Measurements from ENCODE around the gene ZNF319. TPM values are rescaled to one million over a fixed set of nuclear protein-coding genes. Genes with fewer than 3 reads are reported as not detected.

Gene ZNF319
- total RNA-seq, 2 donors from 2014 or later, result 3.3 to 4.7 TPM

DNA sequence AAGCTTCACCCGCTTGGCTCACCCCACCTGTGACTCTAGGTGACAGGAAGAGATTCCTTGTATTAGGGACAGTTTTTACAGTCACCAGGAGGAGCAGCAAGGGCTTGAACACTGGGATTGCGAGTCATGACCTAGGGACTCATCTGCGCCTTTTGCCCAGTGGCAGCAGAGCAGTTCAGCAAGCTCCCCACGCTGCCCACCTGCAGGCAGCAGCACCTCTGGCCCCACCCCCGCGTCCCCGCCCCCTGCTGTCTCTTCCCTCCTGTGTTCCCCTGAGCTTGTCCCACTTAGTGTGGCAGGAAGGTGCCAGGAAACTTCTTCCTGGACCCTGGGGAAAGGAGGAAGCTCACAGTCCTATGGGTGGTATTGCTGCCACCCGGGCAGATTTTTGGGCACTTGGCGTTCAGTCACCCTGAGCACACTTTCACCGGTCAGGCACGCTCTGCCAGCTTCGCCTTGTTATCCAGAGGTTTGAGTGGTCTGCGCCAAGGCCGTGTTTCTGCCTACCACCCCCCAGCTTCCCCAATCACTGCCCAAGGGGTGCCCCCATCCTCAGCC is 33.7 kb upstream of the ZNF319 start:
- no peak for TF ChIP-seq POLR2A (IDR thresholded peaks at IDR 0.05)
- TF ChIP-seq, protein P1, sequence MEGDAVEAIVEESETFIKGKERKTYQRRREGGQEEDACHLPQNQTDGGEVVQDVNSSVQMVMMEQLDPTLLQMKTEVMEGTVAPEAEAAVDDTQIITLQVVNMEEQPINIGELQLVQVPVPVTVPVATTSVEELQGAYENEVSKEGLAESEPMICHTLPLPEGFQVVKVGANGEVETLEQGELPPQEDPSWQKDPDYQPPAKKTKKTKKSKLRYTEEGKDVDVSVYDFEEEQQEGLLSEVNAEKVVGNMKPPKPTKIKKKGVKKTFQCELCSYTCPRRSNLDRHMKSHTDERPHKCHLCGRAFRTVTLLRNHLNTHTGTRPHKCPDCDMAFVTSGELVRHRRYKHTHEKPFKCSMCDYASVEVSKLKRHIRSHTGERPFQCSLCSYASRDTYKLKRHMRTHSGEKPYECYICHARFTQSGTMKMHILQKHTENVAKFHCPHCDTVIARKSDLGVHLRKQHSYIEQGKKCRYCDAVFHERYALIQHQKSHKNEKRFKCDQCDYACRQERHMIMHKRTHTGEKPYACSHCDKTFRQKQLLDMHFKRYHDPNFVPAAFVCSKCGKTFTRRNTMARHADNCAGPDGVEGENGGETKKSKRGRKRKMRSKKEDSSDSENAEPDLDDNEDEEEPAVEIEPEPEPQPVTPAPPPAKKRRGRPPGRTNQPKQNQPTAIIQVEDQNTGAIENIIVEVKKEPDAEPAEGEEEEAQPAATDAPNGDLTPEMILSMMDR (IDR thresholded peaks at IDR 0.05), result no peak
- intact Hi-C loops (cut with DNase I), result no loop called here
- H3K4me1 ChIP-seq, result peaks cover 75% of the 10 kb centered on the region

DNA sequence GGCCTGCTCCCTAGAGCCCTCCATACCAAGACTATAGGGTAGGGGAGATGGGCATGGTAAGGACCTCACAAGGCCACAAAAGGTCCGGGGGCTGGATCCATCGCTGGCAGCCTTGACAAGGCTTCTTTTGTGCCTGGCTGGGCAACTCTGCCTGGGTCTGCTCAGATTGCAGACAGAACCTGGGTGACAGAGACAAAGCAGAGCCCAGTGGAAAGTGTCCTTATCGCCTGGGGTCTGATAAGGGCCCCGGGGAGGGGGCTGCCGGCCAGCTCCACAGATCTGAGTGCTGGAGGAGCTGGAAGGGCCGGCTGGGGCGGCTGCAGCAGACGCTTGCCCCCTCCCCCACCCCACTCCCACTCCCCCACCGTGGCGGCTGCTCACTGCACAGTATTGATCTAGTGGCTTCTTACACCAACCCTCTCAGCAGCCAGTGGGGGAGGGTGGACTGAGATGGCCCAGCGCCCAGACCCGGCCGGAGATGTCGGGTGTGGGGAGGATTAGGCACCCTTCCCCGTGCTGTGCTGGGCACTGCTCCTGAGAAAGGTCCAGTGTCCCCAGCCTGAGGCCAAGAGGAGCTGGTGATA is 32.3 kb upstream of the ZNF319 start:
- Histone ChIP-seq H3K27me3 (no peaks in the 10 kb centered on the region), H3K36me3 (replicated peaks in 1 of 2; ENCODE audit: insufficient read depth in 1 of 2, low read depth in 2 of 2) (no peaks in the 10 kb centered on the region), H3K4me1 (peaks cover 89% of the 10 kb centered on the region), H3K9me3 (no peaks in the 10 kb centered on the region), H3K4me3 (no peak overlapping the region), H3K27ac (peak overlapping the region; percentile 53 to 91 (median 70))
- WGBS, 2 donors, result 8 to 14% methylated on average over 2 to 15 of the region's 15 CpGs
- DNase-seq, result peak; percentile 78 to 88 (median 82)
- TF ChIP-seq POLR2A (IDR thresholded peaks at IDR 0.05), result no peak
- TF ChIP-seq, protein P1 (IDR thresholded peaks at IDR 0.05), result no peak
- peak; percentile 84 for ATAC-seq
- intact Hi-C loops (cut with DNase I), result no loop called here

More for the DNA sequence above, 33.7 kb upstream of the ZNF319 start:
- H3K27ac ChIP-seq, result peak overlapping the region in 3 of 4 donors; percentile 53 to 91 (median 74)
- DNase-seq, result no peak
- ATAC-seq, result no peak
- no peaks in the 10 kb centered on the region for H3K9me3 ChIP-seq
- H3K36me3 ChIP-seq (replicated peaks in 1 of 2; ENCODE audit: insufficient read depth in 1 of 2, low read depth in 2 of 2), result no peaks in the 10 kb centered on the region
- whole genome bisulfite sequencing, 2 donors, result 73 to 100% methylated on average over 1 to 14 of the region's 14 CpGs
- H3K4me3 ChIP-seq, result no peak overlapping the region
- H3K27me3 ChIP-seq, result no peaks in the 10 kb centered on the region

DNA sequence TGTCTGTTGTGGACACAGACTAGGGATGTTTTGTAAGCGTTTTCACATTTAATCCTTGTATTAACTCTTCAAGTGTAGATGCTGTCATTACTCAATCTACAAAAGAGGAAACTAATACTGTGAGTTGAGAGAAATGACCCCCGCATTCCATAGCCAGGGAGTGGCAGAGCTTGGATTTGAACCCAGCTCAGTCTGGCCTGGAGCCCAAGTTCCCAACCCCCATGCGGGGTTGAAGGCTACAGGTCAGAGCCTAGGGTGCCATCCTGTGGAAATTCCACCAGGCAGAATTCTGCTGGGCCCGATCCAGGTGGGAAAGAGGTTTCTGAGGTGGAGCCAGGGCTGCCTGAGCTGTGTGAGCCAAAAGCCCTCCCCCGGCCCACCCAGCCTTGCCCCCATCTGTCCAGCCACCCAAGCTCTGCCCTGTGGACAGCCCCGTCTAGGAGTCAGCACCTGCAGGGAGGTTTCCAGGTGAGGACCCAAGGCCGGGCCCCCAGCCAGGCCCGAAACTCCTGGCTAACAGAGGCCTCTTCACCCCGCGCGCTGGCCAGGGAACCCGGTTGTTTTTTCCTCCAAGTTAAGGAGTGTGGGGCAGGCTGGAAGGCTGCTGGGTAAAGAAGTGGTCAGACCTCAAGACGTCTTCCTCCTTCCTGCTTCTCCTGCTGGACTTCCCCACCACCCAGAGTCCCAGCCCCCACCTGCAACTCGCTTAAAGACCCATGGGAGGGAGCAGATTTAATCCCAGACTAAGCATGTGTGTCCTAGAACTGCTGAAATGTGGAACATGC is 30.7 kb upstream of the ZNF319 start:
- DNase-seq (peak in 1 of 4 donors; percentile 33), ATAC-seq (no peak)
- H3K27ac ChIP-seq, result peak overlapping the region; percentile 53 to 91 (median 65)

DNA sequence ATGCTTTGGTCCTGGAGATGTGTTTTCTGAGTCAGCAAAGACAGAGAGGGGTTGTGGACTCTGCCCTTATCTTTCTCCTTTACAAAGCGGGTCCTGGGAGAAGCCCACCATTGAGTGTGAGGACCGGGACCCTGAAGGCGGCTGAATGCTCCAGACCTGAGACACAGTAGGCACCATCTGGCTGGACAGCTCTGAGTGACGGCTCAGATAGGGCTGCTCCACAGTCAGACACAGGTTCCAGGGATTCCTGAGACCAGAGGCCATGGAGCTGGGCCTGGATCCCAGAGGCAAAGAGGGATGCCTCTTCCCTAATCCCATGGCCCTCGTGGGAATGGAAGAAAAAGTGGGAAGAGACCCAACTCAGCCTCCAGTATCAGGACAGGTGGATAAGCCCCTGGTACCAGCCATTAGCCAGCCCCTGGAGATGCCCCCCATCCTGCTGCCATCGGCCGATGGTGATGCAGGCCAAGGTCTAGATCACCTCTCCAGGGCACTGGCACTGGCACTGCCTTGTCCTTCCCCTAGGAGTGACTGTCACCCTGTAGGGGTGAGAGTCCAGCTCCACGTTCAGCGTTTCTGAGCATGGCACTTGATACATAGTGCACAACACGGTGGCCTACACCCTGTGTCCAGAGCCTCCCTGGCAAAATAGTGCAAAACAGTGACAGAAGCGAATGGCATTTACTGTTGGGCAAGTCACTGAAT is 29.8 kb upstream of the ZNF319 start:
- DNase-seq, result no peak
- Histone ChIP-seq H3K9me3 (no peaks in the 10 kb centered on the region), H3K36me3 (replicated peaks in 1 of 2; ENCODE audit: insufficient read depth in 1 of 2, low read depth in 2 of 2) (no peaks in the 10 kb centered on the region), H3K4me1 (peaks cover 93% of the 10 kb centered on the region), H3K27ac (peak overlapping the region in 2 of 4 donors; percentile 74 to 91), H3K27me3 (no peaks in the 10 kb centered on the region), H3K4me3 (no peak overlapping the region)
- TF ChIP-seq POLR2A (IDR thresholded peaks at IDR 0.05), result no peak
- TF ChIP-seq, protein P1 (IDR thresholded peaks at IDR 0.05), result no peak
- intact Hi-C loops (cut with DNase I), result no loop called here
- ATAC-seq, result no peak
- WGBS, 2 donors, result 80 to 83% methylated on average over 7 to 11 of the region's 11 CpGs

More for the DNA sequence above, 30.7 kb upstream of the ZNF319 start:
- H3K27me3 ChIP-seq, result no peaks in the 10 kb centered on the region
- H3K4me1 ChIP-seq, result peaks cover 100% of the 10 kb centered on the region
- no peaks in the 10 kb centered on the region for H3K9me3 ChIP-seq
- no peaks in the 10 kb centered on the region for H3K36me3 ChIP-seq (replicated peaks in 1 of 2; ENCODE audit: insufficient read depth in 1 of 2, low read depth in 2 of 2)
- no peak overlapping the region for H3K4me3 ChIP-seq
- 40% methylated on average over 5 to 14 of the region's 14 CpGs for WGBS, 2 donors
- intact Hi-C loops (cut with DNase I), result no loop called here
- TF ChIP-seq, protein P1 (IDR thresholded peaks at IDR 0.05), result no peak
- no peak for TF ChIP-seq POLR2A (IDR thresholded peaks at IDR 0.05)
